Measurements from ENCODE around the gene HAPSTR1.
"Not testable (repeated sequence)": the region's sequence is repeated elsewhere in the genome, so short reads cannot be mapped to it uniquely, and the experiment has no call there.

Gene HAPSTR1, protein sequence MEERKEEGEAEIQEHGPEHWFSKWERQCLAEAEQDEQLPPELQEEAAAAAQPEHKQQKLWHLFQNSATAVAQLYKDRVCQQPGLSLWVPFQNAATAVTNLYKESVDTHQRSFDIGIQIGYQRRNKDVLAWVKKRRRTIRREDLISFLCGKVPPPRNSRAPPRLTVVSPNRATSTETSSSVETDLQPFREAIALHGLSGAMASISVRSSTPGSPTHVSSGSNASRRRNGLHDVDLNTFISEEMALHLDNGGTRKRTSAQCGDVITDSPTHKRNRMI

DNA sequence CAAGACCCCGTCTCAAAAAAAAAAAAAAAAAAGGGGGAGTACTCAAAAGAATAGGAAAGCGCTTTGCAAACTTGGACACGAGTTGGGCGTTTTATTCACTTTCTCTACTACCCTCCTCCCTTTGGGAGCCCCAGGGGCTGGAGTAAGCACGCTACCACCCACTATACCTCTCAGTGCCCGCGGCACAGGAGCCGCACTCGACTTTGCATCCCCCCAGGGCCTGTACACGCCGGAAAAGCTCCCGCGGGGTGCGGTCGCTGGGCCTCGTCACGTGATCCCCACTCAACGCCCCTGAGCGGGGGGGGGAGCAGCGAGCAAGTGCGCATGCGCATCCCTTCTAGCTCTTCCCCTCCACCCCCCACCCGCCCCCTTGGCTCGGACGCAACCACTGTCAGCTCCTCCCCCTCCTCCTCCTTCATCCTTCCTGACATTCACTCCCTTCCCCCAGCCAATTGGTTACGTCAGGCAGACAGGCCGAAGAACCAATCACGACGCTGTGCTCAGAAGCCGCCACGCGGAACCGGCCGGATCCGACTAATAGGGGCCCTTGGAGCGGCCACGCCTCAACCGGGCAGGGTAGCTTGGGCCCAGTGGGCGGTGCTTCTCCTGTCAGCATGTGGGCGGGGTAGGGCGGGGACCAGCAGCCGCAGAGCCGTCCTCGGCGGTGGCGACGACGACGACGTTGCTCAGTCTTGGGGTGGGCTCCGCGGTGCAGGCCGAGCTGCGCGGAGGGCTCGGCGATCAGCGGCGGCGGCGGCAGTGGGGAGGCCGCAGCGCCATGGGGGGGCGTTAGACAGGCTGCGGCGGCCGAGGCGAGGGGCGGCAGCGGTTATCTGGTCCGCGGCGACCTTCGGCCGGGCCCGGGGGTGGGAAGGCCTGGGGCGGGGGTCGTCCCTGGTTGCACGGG is at the start of gene HAPSTR1:
Gene HAPSTR1 (plus strand): TSS at position 685 of the 907 bp plus-strand sequence. CDS start 401 bp downstream, outside the sequence.
- DNase-seq, result peak; percentile 99

DNA sequence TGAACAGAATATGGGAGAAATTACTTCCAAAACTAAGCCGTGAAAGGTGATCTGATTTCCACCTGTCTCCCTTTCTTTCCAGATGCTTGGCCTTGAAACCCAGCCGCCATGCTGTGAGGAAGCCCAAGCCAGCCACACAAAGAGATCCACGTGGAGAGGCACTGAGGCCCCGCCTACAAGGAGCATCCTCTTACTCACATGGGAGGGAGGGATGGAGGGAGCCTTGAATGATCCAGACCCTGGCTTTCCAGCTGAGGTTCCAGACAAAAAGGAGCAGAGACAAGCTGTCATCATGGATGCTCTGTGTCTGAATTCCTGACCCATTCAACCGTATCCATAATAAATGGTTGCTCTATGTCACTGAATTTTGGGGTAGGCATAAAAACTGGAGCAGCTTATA is 48.9 kb upstream of the HAPSTR1 start:
- DNase-seq, result no peak

DNA sequence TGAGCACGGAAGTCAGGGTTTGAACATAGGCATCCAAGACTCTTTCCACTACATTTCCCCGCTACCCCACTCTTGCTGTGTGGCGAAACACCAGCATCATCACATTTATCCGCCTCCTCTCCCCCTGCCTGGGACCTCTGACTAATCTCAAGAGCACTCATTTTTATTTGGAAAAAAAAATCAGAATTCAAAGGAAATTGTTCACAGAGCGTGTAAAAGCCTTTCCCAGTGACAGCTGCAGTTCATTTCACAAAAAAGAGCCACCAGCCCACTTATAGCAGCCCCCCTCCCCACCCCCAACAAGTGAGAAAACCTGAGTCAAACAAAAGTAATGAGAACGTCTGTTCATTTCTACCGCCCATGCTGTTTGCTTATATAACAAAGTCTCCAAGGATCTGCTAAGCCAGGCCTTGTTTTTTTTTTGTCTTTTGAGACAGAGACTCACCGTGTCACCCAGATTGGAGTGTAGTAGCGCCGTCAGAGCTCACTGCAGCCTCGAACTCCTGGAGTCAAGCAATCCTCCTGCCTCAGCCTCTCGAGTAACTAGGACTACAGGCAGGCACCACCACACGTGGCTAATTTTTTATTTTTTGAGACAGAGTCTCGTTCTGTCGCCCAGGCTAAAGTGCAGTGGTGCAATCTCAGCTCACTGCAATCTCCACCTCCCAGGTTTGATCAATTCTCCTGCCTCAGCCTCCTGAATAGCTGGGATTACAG is 48.3 kb upstream of the HAPSTR1 start:
- DNase-seq, result no peak

DNA sequence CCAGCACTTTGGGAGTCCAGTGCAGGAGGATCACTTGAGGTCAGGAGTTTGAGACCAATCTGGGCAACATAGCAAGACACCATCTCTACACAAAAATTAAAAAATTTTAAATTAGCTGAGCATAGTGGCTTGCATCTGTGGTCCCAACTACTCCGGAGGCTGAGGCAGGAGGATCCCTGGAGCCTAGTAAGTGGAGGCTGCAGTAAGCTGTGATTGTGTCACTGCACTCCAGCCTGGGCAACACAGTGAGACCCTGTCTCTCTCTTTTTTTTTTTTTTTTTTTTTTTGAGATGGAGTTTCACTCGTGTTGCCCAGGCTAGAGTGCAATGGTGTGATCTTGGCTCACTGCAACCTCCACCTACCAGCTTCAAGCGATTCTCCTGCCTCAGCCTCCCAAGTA is 45.9 kb upstream of the HAPSTR1 start:
- not testable (repeated sequence) for DNase-seq

DNA sequence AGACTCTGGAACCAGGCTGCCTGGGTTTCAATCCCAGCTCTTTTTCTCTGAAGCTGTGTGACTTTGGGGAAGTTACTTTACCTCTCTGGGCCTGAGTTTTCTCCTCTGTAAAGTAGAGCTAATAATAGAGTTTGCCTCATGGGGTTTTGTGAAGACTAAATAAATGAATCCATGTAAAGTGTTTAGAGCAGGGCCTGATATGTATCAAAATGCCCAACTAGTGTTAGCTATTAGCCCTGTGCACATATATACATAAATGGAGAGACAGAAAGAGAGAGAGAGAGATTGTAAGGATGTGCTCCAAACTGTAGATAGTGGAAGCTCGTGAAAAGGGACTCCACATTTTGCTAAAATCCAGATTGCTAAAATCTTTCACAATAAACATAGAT is 44.8 kb upstream of the HAPSTR1 start:
- no peak for DNase-seq

DNA sequence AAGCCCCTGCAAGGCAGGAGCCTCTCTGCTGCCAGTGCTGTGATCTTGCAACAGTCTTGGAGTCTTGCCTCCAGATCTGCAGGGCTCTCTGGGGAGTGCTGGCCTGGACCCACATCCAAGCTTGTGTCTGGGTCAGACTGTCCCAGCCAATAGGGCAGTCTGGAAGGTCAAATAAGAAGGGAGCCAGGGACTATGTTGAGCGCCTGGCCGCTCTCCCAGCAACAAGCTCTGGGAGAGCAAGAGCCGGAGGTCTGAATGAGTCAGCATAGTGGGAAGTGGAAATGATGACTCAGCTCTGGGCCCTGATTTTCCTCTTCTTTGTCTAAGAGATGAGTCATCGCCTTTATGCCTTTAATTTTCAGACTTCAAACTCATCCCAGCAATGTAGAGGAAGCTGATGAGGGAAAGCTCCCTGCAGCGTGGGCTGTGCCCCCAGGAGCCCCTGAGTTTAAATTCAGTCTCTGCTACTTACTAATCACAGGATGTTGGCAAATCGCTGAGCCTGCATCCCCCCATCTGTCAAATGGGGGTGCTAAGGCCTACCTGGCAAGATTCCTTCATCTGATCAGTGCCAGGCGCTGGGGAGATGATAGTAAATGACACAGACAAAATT is 43.6 kb upstream of the HAPSTR1 start:
- peak; percentile 75 for DNase-seq

DNA sequence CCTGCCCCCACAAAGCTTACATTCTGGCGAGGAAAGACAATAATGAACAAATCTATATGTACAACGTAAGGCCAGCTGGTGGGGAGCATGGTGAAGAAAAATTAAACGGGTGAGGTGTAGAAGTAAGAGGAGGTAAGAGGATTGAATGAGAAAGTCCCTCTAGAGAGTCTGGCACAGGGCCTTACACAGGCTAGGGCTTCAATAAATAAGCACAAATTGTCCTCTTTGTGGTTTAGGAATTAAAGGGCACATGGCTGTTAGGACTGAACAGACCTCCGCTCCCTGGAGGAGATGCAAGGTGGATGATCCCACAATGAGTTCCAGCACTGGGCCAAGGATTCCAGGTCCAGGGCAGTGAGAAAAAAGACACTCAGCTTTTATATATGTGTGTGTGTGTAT is 43.1 kb upstream of the HAPSTR1 start:
- no peak for DNase-seq

DNA sequence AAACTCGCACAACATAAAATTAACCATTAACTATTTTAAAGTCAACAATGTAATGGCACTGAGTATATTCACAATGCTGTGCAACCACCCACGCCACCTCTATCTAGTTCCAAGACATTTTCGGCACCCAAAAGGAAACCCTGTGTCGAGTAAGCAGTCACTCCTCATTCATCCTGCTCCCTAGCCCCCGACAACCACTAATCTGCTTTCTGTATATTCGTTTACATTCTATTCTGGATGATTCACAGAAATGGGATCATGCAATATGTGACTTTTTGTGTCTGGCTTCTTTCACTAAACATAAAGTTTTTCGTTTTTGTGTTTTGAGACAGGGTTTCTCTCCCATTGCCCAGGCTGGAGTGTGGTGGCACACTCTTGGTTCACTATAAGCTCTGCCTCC is 42.2 kb upstream of the HAPSTR1 start:
- no peak for DNase-seq

DNA sequence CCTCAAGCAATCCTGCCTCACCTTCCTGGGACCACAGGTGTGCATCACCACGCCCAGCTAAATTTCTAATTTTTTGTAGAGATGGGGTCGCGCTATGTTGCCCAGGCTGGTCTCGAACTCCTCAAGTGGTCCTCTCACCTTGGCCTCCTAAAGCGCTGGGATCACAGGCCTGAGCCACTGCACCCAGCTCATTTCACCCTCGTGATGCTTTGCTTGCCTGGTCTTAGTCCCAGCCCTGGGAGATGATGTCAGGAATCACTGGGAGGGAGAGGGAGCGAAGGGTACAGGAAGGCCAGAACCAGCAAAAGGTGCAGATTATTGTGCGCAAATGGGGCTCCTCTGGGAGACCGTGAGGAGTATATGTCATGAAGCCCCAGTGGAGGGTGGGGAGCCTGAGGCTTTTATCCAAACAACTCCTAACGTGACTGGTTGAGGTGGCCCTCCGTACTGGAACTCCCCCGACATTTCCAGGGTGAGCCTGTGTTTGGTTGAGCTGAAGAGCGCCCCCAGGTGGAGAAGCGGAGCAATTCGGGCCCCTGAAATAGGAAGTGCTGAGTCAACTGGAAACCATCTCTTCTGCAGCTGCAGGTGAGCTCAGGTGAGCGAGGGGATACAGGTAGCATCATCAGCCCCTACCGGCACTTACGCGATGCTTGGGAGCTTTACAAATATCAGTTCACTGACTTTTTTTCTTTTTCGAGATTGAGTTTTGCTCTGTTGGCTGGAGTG is 41.2 kb upstream of the HAPSTR1 start:
- DNase-seq, result no peak

DNA sequence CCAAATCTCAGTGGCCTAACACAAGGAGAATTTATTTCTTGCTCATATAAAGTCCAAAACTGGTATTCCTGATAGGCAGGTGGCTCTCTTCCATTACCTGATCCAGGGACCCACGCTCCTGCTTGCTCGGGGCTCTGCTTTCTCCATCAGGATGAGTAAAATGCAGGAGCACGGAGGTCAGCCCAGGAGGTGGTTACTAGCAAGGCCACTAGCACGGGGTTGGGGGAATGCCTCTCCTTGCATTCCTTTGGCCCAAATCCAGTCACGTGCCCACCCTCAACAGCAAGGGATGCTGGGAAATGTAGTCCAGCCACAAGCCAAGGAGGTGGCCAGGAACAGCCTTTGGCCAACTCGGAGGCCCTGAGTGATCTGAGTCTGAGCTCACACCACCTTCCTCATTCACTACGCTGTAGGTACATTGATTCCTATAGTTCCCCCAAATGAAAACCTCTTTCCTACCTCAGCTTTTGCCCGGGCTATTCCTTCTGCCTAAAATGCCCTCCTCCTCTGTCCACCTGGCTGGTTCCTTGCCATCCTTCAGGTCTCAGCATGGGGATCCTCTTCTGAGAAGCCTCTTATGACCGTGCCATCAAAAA is 38.3 kb upstream of the HAPSTR1 start:
- DNase-seq, result peak; percentile 14

DNA sequence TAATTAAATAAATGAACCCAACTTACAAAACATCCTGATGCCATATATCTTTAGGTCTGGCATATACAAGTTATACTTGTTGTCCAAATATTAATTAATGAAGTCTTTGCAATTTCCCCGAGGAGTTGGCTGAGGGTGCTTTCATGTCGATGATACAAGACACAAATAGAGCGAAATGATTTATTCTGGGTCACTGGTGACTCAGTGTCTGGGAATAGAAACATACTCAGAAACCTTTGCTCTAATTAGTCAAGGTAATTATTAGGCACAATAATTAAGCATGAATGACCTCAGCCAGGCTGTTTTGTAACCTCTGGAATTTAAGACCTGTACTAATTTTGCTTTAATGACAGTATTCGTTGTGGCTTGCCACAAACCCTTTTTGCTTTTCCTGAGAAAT is 37.0 kb upstream of the HAPSTR1 start:
- no peak for DNase-seq

DNA sequence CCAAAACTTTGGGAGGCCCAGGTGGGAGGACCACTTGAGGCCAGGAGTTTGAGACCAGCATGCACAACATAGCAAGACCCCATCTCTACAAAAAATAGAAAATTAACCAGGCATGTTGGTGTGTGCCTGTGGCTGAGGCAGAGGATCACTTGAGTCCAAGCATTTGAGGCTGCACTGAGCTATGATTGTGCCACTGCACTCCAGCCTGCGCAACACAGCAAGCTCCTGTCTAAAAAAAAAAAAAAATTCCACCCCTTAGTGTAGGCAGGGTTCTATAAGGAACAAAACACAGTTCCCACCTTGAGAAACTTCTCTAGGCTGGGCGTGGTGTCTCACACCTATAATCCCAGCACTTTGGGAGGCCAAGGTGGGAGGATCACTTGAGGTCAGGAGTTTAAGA is 36.3 kb upstream of the HAPSTR1 start:
- DNase-seq, result no peak

DNA sequence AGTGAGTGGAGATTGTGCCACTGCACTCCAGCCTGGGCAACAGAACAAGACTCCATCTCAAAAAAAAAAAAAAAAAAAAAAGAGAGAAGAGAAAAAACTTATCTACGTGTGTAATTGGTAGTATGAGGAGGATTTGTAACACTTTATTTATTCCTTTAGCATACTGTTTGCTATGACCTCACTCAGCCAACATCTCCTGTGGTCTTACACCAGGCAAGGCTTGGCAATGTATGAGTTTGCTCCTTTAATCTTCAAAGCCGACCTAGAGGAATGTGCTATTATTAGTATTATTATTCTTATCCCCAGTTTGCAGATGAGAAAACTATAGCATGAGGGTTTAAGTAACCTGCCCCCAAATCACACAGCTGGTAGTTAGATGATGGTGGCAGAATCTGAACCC is 35.8 kb upstream of the HAPSTR1 start:
- DNase-seq, result no peak

DNA sequence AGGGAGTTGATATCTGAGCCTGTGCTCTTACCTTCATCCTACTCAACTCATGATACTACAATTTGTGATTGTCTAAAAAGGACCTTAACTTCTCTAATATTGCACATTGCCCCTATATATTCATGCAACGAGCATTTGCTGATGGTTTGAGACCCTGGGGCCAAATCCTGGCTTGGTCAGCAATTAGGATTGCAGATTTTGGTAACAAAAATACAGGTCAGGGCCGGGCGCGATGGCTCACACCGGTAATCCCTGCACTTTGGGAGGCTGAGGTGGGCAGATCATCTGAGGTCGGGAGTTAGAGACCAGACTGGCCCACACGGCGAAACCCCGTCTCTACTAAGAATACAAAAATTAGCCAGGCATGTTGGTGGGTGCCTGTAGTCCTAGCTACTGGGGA is 35.4 kb upstream of the HAPSTR1 start:
- no peak for DNase-seq

DNA sequence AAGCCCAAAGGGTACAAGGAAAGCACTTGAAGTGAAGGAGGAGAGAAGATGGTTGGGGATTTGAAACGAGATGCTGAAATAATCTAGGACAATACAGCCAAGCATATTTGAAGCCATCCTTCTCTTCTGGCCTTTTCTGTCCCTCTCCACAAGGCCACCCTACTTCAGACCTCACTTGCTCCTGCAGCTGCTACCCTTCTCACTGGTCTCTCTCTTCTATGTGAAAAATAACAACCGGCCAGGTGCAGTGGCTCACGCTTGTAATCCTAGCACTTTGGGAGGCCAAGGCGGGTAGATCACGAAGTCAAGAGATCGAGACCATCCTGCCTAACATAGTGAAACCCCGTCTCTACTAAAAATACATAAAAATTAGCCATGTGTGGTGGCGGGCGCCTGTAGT is 33.2 kb upstream of the HAPSTR1 start:
- no peak for DNase-seq

DNA sequence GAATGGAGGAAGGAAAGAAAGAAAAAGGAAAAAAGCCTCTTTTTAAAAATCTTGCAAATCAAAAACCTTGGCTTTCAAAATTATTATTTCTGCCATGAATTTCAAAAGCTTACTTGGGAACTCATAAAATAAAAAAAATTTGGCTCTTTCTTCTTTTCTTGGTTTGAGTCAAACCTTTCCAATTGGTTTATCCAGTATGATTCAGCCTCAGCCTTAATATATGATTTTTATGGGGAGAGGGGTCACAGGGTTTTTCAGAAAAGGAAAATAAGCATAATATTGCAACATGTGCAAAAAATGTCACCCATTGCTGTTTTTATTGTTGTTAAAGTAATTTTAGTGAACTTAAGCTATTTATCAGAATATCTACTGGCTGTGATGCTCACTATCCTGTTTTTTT is 31.2 kb upstream of the HAPSTR1 start:
- no peak for DNase-seq

DNA sequence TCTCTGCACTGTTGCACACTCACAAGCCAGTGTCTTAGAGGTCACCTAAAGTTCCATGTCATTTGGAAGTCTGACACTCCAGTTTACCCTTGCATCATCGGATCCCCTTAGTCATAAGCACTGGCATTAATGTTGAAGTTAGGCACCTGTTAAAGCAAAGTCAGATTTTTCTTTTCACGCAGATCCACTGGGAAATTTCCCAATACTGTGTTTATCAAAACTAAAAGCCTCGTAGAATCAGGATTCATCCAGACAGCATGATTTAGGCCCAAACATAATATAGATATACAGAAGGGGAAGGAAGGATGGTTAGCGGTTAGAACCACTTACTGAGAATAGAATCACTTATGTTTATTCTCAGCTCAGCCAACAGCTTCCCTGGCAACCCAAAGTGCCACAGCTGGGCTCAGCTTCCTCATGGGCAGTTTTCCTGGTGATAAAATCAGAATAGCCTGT is 30.1 kb upstream of the HAPSTR1 start:
- DNase-seq, result no peak

DNA sequence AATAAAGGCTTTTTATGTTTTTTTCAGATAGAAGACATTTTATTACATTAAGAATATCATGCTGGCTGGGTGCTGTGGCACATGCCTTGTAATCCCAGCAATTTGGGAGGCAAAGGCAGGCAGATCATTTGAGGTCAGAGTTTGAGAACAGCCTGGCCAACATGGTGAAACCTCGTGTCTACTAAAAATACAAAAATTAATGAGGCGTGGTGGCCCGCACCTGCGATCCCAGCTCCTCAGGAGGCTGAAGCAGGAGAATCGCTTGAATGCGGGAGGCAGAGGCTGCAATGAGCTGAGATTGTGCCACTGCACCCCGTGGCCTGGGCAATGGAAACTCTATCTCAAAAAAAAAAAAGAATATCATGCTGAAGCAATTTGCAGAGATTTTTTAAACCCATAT is 29.1 kb upstream of the HAPSTR1 start:
- DNase-seq, result no peak

DNA sequence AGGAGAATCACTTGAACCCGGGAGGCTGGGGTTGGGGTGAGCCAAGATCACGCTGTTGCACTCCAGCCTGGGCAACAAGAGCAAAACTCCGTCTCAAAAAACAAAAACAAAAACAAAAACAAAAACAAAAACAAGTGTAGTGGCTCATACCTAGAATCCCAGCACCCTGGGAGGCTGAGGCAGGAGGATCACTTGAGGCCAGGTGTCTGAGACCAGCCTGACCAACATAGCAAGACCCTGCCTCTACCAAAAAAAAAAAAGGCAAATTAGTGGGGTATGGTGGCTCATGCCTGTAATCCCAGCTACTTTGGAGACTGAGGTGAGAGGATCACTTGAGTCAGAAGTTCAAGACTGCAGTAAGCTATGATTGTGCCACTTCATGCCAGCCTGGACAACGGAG is 26.4 kb upstream of the HAPSTR1 start:
- DNase-seq, result no peak

DNA sequence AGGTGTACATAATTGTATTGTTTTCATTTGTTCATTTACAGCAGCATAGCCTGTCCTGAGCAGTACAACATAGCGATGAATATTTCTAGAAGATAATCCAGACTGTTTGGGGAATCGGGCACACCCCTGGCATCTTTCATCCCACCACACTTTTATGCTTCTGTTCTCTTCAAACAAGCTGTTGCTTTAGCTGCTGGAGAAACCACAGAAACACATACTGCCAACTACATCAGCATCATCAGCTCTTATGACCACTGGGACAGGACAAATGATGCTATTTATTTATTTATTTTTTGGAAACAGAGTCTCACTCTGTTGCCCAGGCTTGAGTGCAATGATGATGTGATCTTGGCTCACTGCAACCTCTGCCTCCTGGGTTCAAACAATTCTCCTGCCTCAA is 22.6 kb upstream of the HAPSTR1 start:
- no peak for DNase-seq

DNA sequence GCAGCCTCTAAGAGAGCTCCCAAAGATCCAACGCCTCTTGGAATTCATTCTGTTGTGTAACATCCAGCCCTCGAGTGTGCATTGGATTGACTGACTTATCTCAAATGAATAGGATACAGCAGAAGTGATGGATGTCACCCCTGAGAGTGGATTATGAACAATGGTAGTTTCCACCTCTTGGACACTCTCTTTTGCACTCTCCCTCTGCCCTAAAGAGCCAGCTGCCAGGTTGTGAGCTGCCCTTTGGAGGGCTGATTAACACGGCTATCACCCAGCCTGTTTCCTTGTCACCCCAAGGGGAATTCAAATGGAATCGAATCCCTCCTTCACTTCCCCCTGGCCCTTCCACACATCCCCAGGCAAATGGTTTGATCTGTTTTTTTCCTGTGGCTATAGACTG is 21.2 kb upstream of the HAPSTR1 start:
- DNase-seq, result no peak

DNA sequence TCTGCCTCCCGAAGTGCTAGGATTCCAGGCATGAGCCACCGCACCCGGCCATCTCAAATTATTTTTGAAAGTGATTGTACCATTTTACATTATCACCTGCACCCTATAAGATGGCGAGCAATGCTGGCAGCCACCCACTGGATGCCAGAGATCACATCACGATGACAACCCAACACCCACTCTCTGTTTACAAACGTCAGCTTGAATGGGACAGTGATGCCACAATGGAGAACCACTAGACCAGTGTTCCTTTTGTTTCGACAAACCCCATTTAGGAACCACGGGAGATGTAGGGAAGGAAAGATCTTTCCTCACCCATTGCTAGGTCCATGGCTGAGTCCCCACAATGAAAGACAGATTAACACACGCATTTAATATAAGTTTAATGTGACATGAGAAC is 20.1 kb upstream of the HAPSTR1 start:
- no peak for DNase-seq

All from stimulated activated CD4-positive, alpha-beta T cell treated with anti-CD3 and anti-CD28 coated beads, Interleukin-4, amount 100 ng/mL, for 24 hours (primary cell).